Lower lobe of right lung (tissue), 2 donors: ENCODE data around the gene CD3D. TPM values are rescaled to one million over a fixed set of nuclear protein-coding genes. Genes with fewer than 3 reads are reported as not detected.

Experiments used
- ATAC-seq, 2 donors: fragments of 200-7000 bp; cut with Tn5 transposase; one replicate each; pipeline ENCODE4 v1.9.1; 2020 to 2022; ENCODE audit warnings: mild to moderate bottlenecking in 2 of 2, moderate library complexity in 2 of 2
- DNase-seq: peaks from one replicate; pipeline ENCODE4 v3.0.0-alpha.2; 2020
- H3K27ac ChIP-seq: fragments of 200-600 bp; one replicate; pipeline ENCODE4 v1.8.0; 2022
- H3K27me3 ChIP-seq: fragments of 200-600 bp; one replicate; pipeline ENCODE4 v1.8.0; 2022; ENCODE audit warnings: low read depth
- H3K36me3 ChIP-seq: fragments of 200-600 bp; one replicate; pipeline ENCODE4 v1.8.0; 2022; ENCODE audit warnings: mild to moderate bottlenecking
- H3K4me1 ChIP-seq: fragments of 200-600 bp; one replicate; pipeline ENCODE4 v1.8.0; 2022
- H3K4me3 ChIP-seq: fragments of 200-600 bp; one replicate; pipeline ENCODE4 v1.8.0; 2022; ENCODE audit warnings: mild to moderate bottlenecking
- H3K9me3 ChIP-seq: fragments of 200-600 bp; one replicate; pipeline ENCODE4 v1.8.0; 2022
- CTCF ChIP-seq: fragments of 200-600 bp; IDR thresholded peaks from one replicate; pipeline ENCODE4 v1.8.0; 2022; ENCODE audit warnings: antibody characterized with exemption, mild to moderate bottlenecking
- intact Hi-C: fragments of 100-400 bp; cut with DNase I; formaldehyde crosslinking; loops from one replicate; pipeline ENCODE4 v1.11.0; 2022
- total RNA-seq: library from RNA; stranded (reverse); fragmentation: NEBNext Ultra II Directional; extraction: Animal tissue kit (Norgen Biotek cat#: 25700); gene quantifications from one replicate; pipeline ENCODE4 v1.2.1, GENCODE V29; 2021
- donor health status: DM: no; HTN: yes; CAD: no; lungs with severe emphysema.

Gene CD3D
- total RNA-seq, 1 donor from 2014 or later: 7.4 TPM

GRCh38 chr11:118339281-118339961 lies 3.1 kb downstream of the CD3D start:
- intact Hi-C loops: no loop called here
- H3K4me3 ChIP-seq: no peak overlapping the region
- H3K27me3 ChIP-seq: no peaks in the 10 kb centered on the region
- DNase-seq: no peak
- H3K4me1 ChIP-seq: no peaks in the 10 kb centered on the region
- no peaks in the 10 kb centered on the region for H3K9me3 ChIP-seq
- TF ChIP-seq CTCF: no peak
- no peak overlapping the region for H3K27ac ChIP-seq
- no peak for ATAC-seq
- H3K36me3 ChIP-seq: no peaks in the 10 kb centered on the region

GRCh38 chr11:118338637-118339061 lies 3.9 kb downstream of the CD3D start:
- intact Hi-C loops: no loop called here
- no peak for TF ChIP-seq CTCF
- peak overlapping the region; percentile 18 for H3K27ac ChIP-seq
- H3K36me3 ChIP-seq: no peaks in the 10 kb centered on the region
- H3K4me1 ChIP-seq: no peaks in the 10 kb centered on the region
- ATAC-seq: peak; percentile 59 to 68
- no peaks in the 10 kb centered on the region for H3K27me3 ChIP-seq
- H3K9me3 ChIP-seq: no peaks in the 10 kb centered on the region
- H3K4me3 ChIP-seq: no peak overlapping the region
- DNase-seq: no peak

GRCh38 chr11:118334745-118335144 lies 7.8 kb downstream of the CD3D start:
- no peaks in the 10 kb centered on the region for H3K27me3 ChIP-seq
- H3K4me3 ChIP-seq: no peak overlapping the region
- ATAC-seq (no peak), DNase-seq (no peak)
- no peak overlapping the region for H3K27ac ChIP-seq
- TF ChIP-seq CTCF: no peak
- H3K4me1 ChIP-seq: no peaks in the 10 kb centered on the region
- H3K36me3 ChIP-seq: no peaks in the 10 kb centered on the region
- intact Hi-C loops: no loop called here
- no peaks in the 10 kb centered on the region for H3K9me3 ChIP-seq

GRCh38 chr11:118328745-118329144 lies 13.8 kb downstream of the CD3D start:
- no peak for ATAC-seq
- Histone ChIP-seq H3K36me3 (no peaks in the 10 kb centered on the region), H3K4me1 (no peaks in the 10 kb centered on the region), H3K27me3 (no peaks in the 10 kb centered on the region), H3K4me3 (no peak overlapping the region), H3K27ac (no peak overlapping the region), H3K9me3 (no peaks in the 10 kb centered on the region)
- intact Hi-C loops: no loop called here
- no peak for DNase-seq
- TF ChIP-seq CTCF: no peak

- DNase-seq: no peak
- no peaks in the 10 kb centered on the region for H3K9me3 ChIP-seq
- ATAC-seq: no peak
- no peak for TF ChIP-seq CTCF
- peaks cover 12% of the 10 kb centered on the region for H3K4me1 ChIP-seq
- no peak overlapping the region for H3K4me3 ChIP-seq
- H3K27ac ChIP-seq: no peak overlapping the region
- intact Hi-C loops: no loop called here
- no peaks in the 10 kb centered on the region for H3K27me3 ChIP-seq
- H3K36me3 ChIP-seq: no peaks in the 10 kb centered on the region
Observed at GRCh38 chr11:118325283-118325682, 17.2 kb downstream of the CD3D start.
